ENCODE results near the gene CTLA4. TPM values are rescaled to one million over a fixed set of nuclear protein-coding genes. Genes with fewer than 3 reads are reported as not detected.
"Not testable (repeated sequence)": the region's sequence is repeated elsewhere in the genome, so short reads cannot be mapped to it uniquely, and the experiment has no call there.

CTLA4 gene
- polyA plus RNA-seq, 1 donor = not detected

DNA sequence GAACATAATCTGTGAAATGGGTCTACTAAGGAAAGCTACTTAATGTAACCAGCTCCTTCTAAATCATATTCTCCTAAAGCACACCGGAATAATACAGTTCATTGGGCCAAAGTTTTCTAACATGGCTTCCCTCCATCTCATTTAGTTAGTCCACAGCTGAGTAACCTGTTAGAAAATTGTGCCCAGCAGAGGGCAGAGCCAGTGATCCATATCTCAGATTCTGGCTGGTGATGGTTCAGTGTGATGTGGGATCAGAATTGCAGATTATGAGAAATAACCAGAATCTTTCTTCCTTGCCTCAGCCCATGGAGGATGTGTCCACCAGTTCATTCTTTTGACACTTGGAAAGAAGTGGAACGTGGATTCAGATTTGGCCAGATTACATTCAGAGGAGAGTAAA, 9.4 kb upstream of the CTLA4 start:
- DNase-seq = no peak

- DNase-seq = no peak
Observed at GRCh38 chr2:203859030-203859789, 8.4 kb upstream of the CTLA4 start.

GRCh38 chr2:203861197-203861596, 6.4 kb upstream of the CTLA4 start:
- no peak for DNase-seq

GRCh38 chr2:203861607-203862006, 6.0 kb upstream of the CTLA4 start:
- no peak for DNase-seq

DNA sequence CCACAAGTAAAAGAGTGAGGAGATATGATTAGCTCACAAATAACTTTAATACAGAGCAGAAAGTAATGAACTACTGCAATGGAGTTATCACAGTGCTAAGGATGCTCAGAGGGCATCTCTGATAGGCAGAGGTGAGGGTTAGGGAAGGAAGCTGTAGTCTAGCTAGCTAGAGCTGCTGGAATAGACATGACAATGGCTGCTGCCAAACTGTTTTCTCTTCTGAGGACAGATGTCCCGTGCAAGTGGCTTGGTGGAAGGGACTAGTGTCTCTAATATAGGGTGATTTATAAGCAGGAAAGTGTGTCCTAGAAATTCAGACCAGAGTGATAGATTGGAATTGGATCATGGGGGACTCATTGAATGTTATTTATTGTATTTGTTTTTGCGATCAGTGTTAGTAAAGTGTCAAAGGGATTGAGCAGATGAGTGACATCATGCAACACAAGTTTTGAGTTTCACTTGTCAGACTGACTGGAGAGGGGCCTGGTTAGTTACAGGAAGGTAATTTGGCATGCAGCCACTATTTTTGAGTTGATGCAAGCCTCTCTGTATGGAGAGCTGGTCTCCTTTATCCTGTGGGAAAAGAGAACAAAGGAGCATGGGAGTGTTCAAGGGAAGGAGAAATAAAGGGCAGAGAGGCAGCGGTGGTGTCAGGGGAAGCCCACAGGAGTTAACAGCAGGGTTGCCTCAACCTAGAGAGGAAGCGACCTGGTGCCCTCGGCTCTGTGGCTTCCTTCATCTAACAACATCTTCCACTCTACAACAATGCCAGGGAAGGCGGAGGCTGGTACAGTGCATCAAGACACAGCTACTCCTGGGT, 1.9 kb downstream of the CTLA4 start:
- no peak for DNase-seq

GRCh38 chr2:203870481-203870880, 2.9 kb downstream of the CTLA4 start:
- DNase-seq = no peak

GRCh38 chr2:203870941-203871340, 3.4 kb downstream of the CTLA4 start:
- no peak for DNase-seq

DNA sequence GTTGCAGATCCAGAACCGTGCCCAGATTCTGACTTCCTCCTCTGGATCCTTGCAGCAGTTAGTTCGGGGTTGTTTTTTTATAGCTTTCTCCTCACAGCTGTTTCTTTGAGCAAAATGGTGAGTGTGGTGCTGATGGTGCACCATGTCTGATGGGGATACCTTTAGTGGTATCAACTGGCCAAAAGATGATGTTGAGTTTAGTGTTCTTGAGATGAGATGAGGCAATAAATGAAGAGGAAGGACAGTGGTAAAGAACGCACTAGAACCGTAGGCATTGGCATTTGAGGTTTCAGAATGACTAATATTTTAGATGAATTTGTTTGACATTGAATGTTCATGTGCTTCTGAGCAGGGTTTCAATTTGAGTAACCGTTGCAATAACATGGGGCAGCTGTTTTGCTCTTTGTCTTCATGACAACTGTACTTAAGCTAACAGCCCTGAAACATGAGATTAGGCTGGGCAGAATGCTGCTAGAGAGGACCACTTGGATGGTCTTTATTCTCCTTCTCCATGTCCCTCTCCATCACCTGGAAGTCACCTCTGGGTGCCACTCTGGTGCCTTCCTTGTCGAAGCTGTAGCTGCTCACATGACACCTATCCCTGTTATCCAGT, 3.9 kb downstream of the CTLA4 start:
- no peak for DNase-seq

DNA sequence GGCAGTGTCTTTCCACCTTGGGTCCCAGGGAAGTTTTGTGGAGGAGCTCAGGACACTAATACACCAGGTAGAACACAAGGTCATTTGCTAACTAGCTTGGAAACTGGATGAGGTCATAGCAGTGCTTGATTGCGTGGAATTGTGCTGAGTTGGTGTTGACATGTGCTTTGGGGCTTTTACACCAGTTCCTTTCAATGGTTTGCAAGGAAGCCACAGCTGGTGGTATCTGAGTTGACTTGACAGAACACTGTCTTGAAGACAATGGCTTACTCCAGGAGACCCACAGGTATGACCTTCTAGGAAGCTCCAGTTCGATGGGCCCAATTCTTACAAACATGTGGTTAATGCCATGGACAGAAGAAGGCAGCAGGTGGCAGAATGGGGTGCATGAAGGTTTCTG, 5.9 kb downstream of the CTLA4 start:
- DNase-seq = no peak

- no peak for DNase-seq
Observed at GRCh38 chr2:203873921-203874631, 6.5 kb downstream of the CTLA4 start.

- DNase-seq = no peak
Observed at GRCh38 chr2:203875471-203875870, 7.9 kb downstream of the CTLA4 start.

DNA sequence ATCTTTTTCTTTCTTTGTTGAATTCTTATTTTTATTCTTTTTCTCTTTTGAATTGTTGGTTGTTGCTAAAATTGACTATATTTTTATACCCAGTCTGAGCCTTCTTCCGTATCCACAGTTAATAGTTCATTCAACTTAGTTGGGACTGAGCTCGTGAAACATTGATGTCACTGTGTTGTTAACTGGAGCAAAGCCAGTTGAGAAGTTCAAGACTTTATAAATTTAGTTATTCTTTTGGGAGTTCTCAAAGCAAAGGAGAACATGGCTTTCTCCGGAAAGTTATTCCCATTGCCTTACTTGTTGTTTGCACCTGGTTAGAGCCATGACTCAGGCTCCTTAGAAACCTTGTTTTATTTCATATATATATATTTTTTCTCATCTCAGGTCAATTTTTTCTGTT, 8.8 kb downstream of the CTLA4 start:
- DNase-seq = no peak

DNA sequence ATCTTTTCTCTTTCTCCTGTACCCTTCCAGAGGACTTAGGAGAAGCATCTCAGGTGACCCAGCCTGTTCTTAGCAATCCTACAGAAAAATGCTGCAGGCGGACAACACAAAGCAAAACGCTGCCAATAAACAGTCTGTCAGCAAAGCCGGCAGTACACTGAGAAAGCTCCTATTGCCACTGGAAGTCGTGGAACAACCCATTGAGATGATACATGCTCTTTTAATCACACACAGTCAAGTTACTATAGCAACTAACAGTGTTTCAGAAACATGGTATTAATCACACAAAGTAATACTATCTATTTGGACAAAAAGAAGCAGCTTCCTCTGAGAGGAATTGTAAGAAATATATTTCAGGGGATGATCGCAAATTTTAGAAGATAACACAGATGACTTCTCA, 10.5 kb downstream of the CTLA4 start:
- DNase-seq = no peak

GRCh38 chr2:203880557-203881125, 13.1 kb downstream of the CTLA4 start:
- DNase-seq = no peak

DNA sequence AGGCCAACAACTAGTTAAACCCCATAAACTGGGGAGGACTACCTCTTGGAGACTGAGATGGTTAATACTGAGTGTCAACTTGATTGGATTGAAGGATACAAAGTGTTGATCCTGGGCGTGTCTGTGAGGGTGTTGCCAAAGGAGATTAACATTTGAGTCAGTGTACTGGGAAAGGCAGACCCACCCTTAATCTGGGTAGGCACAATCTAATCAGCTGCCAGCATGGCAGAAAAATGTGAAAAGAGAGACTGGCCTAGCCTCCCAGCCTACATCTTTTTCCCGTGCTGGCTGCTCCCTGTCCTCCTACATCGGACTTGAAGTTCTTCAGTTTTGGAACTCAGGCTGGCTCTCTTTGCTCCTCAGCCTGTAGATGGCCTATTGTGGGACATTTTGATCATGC, 13.6 kb downstream of the CTLA4 start:
- not testable (repeated sequence) for DNase-seq

- DNase-seq = no peak
Observed at GRCh38 chr2:203882551-203882950, 15.0 kb downstream of the CTLA4 start.

GRCh38 chr2:203886661-203887151, 19.1 kb downstream of the CTLA4 start:
- no peak for DNase-seq

DNA sequence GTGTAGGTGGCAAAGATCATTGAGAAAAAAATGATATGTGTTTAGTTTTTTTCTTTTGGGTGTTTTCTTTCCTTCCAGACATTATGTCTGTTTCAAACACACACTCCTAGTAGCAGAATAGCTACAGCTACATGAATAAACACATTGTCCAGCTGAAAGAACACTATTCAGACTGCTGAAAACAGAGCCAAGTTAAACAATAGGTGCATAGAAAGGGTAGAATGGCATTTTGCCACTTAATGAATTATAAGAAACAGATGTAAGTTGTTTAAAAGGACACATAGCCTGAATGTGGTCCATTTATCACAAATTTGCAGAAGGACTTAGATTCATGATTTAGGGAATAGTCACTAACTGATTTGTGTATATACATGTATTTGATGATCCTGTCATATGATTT, 20.1 kb downstream of the CTLA4 start:
- no peak for DNase-seq

DNA sequence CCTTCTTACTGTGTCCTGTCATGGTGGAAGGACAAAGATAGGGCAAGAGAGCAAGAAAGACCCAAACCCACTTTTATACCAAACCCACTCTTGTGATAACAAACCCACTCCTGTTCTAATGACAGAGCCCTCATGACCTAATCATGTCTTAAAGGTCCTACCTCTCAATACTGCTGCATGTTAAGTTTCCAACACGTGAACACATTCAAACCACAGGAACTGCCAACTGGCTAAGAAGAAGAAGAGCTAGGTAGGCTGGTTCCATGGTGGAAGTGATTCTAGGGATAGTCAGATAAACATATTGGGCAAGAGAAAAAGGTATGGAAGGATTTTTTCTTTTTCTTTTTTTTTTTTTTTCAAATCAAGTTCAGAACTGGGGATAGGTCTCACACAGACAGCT, 22.0 kb downstream of the CTLA4 start:
- DNase-seq = no peak

DNA sequence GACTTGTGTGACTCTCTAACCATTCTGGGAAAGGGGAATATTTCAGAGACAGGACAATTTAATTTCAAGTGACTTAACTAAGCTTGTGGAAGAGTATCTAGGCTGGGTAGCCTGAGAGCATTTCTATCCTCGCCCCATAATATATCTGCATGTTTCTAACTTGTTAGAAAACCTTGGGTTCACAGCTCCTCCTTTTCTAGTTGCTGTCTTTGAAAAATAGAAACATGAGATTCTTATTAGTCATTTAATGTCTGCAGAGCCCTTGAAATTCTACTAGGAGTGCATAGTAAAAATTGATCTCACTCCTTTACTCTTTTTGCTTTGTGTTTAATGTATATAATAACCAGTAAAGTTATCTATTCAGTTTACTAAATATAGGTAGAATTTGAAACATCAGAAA, 22.4 kb downstream of the CTLA4 start:
- no peak for DNase-seq

GRCh38 chr2:203890733-203891132, 23.2 kb downstream of the CTLA4 start:
- no peak for DNase-seq

DNA sequence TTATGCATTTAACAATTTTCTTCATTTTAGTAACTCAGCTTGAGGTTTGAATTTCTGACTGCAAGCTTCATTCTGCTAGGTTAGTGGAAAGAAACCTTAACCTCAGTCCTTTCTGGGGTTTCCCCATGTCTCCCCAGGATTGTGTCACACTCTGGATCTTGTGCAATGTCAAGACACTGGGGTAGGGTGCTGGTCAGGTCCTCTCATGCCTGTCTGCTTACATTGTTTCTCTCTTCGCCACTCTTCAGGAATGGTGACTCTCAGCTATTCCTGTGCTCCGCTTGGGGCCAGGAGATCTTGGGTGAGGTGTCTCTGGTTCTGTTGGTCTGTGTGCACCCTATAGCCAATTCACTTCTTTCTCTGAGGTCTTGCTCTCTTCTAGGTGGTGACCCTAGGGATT, 23.9 kb downstream of the CTLA4 start:
- DNase-seq = no peak
